D721Med (cell line): ENCODE data around the gene CPEB4.

ENCODE experiments used
- DNase-seq: peaks from one replicate; pipeline ENCODE4 v3.0.0; 2011; ENCODE audit warnings: low spot score; ENCODE audit not compliant: insufficient read length
- FAIRE-seq: peaks from 2 replicates; lab custom pipeline; 2011; peaks lifted over from hg19 to GRCh38; lab: Jason Lieb, UNC
- CTCF ChIP-seq: IDR thresholded peaks from 2 replicates; pipeline ENCODE4 v1.5.1; 2012; ENCODE audit warnings: mild to moderate bottlenecking, control low read depth; ENCODE audit not compliant: insufficient read depth; ENCODE audit errors: missing control alignments

Gene CPEB4

GRCh38 chr5:173928871-173929574 lies 40.9 kb downstream of the CPEB4 start:
- FAIRE-seq, result no peak
- no peak for TF ChIP-seq CTCF
- DNase-seq, result no peak

GRCh38 chr5:173932695-173933139 lies 44.6 kb downstream of the CPEB4 start:
- FAIRE-seq, result no peak
- no peak for DNase-seq
- no peak for TF ChIP-seq CTCF

GRCh38 chr5:173933901-173934300 lies 45.8 kb downstream of the CPEB4 start:
- DNase-seq (no peak), FAIRE-seq (no peak)
- no peak for TF ChIP-seq CTCF

GRCh38 chr5:173935396-173935795 lies 47.2 kb downstream of the CPEB4 start:
- no peak for TF ChIP-seq CTCF
- FAIRE-seq (no peak), DNase-seq (no peak)

- TF ChIP-seq CTCF, result no peak
- FAIRE-seq (no peak), DNase-seq (no peak)
Measured at GRCh38 chr5:173940269-173940668, 52.1 kb downstream of the CPEB4 start.

GRCh38 chr5:173941102-173941501 lies 53.0 kb downstream of the CPEB4 start:
- TF ChIP-seq CTCF, result no peak
- no peak for FAIRE-seq
- no peak for DNase-seq

- TF ChIP-seq CTCF, result no peak
- FAIRE-seq (no peak), DNase-seq (no peak)
Measured at GRCh38 chr5:173941758-173942401, 53.7 kb downstream of the CPEB4 start.
